ENCODE measurements around the gene SLC22A14. TPM values are rescaled to one million over a fixed set of nuclear protein-coding genes. Genes with fewer than 3 reads are reported as not detected.

The SLC22A14 gene, protein sequence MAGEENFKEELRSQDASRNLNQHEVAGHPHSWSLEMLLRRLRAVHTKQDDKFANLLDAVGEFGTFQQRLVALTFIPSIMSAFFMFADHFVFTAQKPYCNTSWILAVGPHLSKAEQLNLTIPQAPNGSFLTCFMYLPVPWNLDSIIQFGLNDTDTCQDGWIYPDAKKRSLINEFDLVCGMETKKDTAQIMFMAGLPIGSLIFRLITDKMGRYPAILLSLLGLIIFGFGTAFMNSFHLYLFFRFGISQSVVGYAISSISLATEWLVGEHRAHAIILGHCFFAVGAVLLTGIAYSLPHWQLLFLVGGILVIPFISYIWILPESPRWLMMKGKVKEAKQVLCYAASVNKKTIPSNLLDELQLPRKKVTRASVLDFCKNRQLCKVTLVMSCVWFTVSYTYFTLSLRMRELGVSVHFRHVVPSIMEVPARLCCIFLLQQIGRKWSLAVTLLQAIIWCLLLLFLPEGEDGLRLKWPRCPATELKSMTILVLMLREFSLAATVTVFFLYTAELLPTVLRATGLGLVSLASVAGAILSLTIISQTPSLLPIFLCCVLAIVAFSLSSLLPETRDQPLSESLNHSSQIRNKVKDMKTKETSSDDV
- 0.09 TPM in 2 replicates for total RNA-seq

DNA sequence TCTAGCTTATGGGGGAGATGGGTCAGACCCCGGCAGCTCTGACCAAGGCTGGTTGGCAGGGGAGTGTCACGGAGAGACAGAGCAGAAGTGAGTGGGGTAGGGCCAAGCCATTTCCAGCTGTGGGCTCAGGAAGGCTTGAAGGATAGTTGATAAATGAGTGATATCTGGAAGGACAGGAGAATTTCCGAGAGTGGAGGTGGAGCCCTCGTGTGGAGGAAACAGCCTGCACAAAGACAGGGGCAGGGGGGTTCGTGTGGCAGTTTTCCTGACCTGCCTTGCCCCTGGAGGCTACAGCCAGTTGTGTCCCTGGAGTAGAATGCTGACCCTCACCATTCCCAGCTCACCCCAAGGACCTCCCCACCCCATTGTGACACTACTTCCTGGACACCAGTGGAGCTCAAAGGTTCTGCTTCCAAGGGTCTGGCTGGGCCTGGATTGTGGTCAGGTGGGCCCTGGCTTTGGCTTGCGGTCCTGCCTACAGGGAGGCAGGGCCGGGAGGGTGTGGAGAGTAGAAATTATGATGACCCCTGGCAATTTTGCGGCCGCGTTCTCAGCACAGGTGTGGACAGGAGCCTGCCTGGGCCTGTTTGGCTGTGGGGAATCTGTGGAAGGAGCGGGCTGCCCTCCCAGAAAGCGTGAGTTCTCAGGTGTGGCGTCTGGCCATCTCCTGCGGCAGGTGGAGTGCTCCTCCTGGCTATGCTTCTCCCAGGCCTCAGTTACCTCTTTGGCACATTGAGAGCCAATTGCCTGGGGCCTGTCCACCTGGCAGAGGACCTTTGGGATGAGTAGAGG is at the start of gene SLC22A14:
Gene SLC22A14 (plus strand): TSS at position 400 of the 792 bp plus-strand sequence. CDS start 23,733 bp downstream, outside the sequence.

GRCh38 chr3:38265604-38266307 is 16.3 kb upstream of the SLC22A14 start, which contains the start of gene SLC22A13:
TSS of gene SLC22A13 (plus strand) at chr3:38265812. CDS start at chr3:38265861, 49 bp downstream.

GRCh38 chr3:38346587-38347410 is 64.7 kb downstream of the SLC22A14 start, which contains the start of gene XYLB:
TSS of gene XYLB (plus strand) at chr3:38346785. CDS start at chr3:38346869, 84 bp downstream.

Other genes with a start within 250 kb of the SLC22A14 start
- under 0.01 TPM in 1 of 2 replicates, not detected in the other for gene DLEC1, start 243.1 kb upstream of the SLC22A14 start, total RNA-seq
- 41.1 and 45.3 TPM in 2 replicates for gene ACAA1, start 145.2 kb upstream of the SLC22A14 start, total RNA-seq
- gene MYD88, start 143.6 kb upstream of the SLC22A14 start, total RNA-seq, result 12.1 and 12.8 TPM in 2 replicates
- 31.0 and 40.4 TPM in 2 replicates for gene OXSR1, start 116.8 kb upstream of the SLC22A14 start, total RNA-seq
- gene SLC22A13, start 16.5 kb upstream of the SLC22A14 start, total RNA-seq, result 0.09 and 0.38 TPM in 2 replicates
- 3.2 and 3.5 TPM in 2 replicates for gene XYLB, start 64.5 kb downstream of the SLC22A14 start, total RNA-seq
- gene ACVR2B, start 171.6 kb downstream of the SLC22A14 start, total RNA-seq, result 3.4 and 4.3 TPM in 2 replicates
- gene EXOG, start 214.0 kb downstream of the SLC22A14 start, total RNA-seq, result 12.3 and 12.9 TPM in 2 replicates

All from endothelial cell of coronary artery (primary cell).